Subcutaneous abdominal adipose tissue (tissue), 5 donors: ENCODE results near the gene NID1.
"Not testable (repeated sequence)": the region's sequence is repeated elsewhere in the genome, so short reads cannot be mapped to it uniquely, and the experiment has no call there.

Experiments used
- H3K27ac ChIP-seq: one replicate; pipeline ENCODE4 v1.7.0; 2013; ENCODE audit warnings: low read depth, mild to moderate bottlenecking, inconsistent platforms, low read length, moderate library complexity
- H3K27me3 ChIP-seq, 5 donors: one replicate each; pipeline ENCODE4 v1.7.0; 2013; ENCODE audit warnings: low read length in 5 of 5, inconsistent platforms in 1 of 5; ENCODE audit not compliant: control insufficient read depth in 5 of 5, insufficient read depth in 4 of 5
- H3K36me3 ChIP-seq, 5 donors: one replicate each; pipeline ENCODE4 v1.7.0; 2013; ENCODE audit warnings: low read length in 5 of 5; ENCODE audit not compliant: control insufficient read depth in 5 of 5, insufficient read depth in 5 of 5
- H3K4me1 ChIP-seq, 5 donors: one replicate each; pipeline ENCODE4 v1.7.0; 2013; ENCODE audit warnings: low read length in 5 of 5, mild to moderate bottlenecking in 3 of 5, moderate library complexity in 1 of 5; ENCODE audit not compliant: control insufficient read depth in 5 of 5, insufficient read depth in 5 of 5
- H3K4me3 ChIP-seq, 5 donors: one replicate each; pipeline ENCODE4 v1.7.0; 2013; ENCODE audit warnings: low read length in 5 of 5, low read depth in 1 of 5
- H3K9ac ChIP-seq, 5 donors: one replicate each; pipeline ENCODE4 v1.7.0; 2013; ENCODE audit warnings: low read length in 5 of 5, mild to moderate bottlenecking in 4 of 5, moderate library complexity in 3 of 5
- H3K9me3 ChIP-seq, 5 donors: one replicate each; pipeline ENCODE4 v1.7.0; 2013; ENCODE audit warnings: low read length in 5 of 5; ENCODE audit not compliant: control insufficient read depth in 5 of 5
- donor health status: healthy.
- donor health status: healthy.
- donor health status: healthy.
- donor health status: healthy.
- donor health status: healthy.

The NID1 gene

DNA sequence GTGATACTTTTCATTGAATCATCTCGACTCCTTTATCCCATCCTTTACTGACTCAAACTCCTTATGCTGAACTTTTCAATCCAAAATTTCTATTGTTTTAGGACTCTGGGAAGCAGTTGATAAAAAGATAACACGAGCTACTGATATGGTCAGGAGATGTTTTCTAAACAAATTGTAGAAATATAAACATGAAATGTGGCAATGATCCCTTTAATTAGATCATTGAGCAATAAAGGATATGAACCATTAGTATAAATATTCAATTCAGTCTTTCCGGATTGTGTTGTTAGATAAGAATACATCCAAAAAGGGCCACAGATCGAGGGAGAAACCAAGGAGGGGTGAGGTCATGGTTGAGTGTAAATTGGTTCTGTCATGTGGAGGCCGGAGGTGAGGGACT is 88.4 kb downstream of the NID1 start:
- Histone ChIP-seq H3K9ac (no peak overlapping the region), H3K9me3 (peaks cover 0 to 3% (median 0%) of the 10 kb centered on the region in 5 donors), H3K36me3 (peaks cover 31 to 72% (median 59%) of the 10 kb centered on the region in 5 donors), H3K27me3 (no peaks in the 10 kb centered on the region), H3K27ac (no peak overlapping the region), H3K4me1 (peaks cover 0 to 16% (median 10%) of the 10 kb centered on the region in 5 donors), H3K4me3 (no peak overlapping the region)

DNA sequence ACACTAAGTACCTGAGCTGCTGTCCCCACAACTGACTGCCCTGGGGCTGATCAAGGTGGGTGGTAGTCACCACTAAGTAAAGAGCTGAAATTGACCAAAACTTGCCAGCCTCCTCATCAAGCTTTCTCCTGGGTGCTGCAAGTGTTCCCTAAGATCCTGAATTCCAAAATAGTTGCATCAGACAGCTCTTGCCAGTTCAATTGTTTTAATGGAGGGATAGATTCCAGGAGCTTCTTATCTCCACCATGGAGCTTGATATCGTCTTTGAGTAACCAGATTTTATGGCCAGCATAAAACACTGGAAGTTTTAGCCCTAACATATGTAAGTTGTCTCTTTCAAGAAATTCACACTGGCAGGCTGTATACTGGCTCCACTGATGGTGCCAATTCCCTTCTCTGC is 90.3 kb downstream of the NID1 start:
- H3K27ac ChIP-seq, result no peak overlapping the region
- H3K4me1 ChIP-seq, result peaks cover 0 to 17% (median 15%) of the 10 kb centered on the region in 5 donors
- no peak overlapping the region for H3K4me3 ChIP-seq
- H3K27me3 ChIP-seq, result no peaks in the 10 kb centered on the region
- H3K9ac ChIP-seq, result no peak overlapping the region
- H3K9me3 ChIP-seq, result peaks cover 0 to 3% (median 0%) of the 10 kb centered on the region in 5 donors
- peaks cover 28 to 53% (median 41%) of the 10 kb centered on the region in 5 donors for H3K36me3 ChIP-seq

DNA sequence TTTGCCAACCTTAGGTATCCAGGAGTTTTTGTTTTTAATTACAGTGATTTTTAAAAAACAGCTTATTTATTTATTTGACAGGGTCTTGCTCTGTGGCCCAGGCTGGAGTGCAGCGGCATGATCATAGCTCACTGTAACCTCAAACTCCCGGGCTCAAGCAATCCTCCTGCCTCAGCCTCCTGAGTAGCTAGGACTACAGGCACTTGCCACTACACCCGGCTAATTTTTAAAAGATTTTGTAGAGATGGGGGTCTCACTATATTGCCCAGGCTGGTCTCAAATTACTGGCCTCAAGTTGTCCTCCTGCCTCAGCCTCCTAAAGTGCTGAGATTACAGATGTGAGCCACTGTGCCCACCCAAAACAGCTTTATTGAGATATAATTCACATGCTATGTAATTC is 92.2 kb downstream of the NID1 start:
- peak overlapping the region; percentile 91 for H3K27ac ChIP-seq
- peak overlapping the region in 3 of 5 donors; percentile 23 to 50 (median 33) for H3K9ac ChIP-seq
- H3K9me3 ChIP-seq, H3K27me3 ChIP-seq: not testable (repeated sequence)
- H3K4me3 ChIP-seq, result peak overlapping the region in 2 of 5 donors; percentile 66 to 72
- peaks cover 20 to 34% (median 21%) of the 10 kb centered on the region in 5 donors for H3K36me3 ChIP-seq
- H3K4me1 ChIP-seq, result peaks cover 0 to 17% (median 15%) of the 10 kb centered on the region in 5 donors

GRCh38 chr1:235972311-235972689 is 92.6 kb downstream of the NID1 start:
- H3K36me3 ChIP-seq, result peaks cover 16 to 30% (median 21%) of the 10 kb centered on the region in 5 donors
- H3K4me3 ChIP-seq, result peak overlapping the region; percentile 55 to 72 (median 70)
- H3K27ac ChIP-seq, result peak overlapping the region; percentile 91

DNA sequence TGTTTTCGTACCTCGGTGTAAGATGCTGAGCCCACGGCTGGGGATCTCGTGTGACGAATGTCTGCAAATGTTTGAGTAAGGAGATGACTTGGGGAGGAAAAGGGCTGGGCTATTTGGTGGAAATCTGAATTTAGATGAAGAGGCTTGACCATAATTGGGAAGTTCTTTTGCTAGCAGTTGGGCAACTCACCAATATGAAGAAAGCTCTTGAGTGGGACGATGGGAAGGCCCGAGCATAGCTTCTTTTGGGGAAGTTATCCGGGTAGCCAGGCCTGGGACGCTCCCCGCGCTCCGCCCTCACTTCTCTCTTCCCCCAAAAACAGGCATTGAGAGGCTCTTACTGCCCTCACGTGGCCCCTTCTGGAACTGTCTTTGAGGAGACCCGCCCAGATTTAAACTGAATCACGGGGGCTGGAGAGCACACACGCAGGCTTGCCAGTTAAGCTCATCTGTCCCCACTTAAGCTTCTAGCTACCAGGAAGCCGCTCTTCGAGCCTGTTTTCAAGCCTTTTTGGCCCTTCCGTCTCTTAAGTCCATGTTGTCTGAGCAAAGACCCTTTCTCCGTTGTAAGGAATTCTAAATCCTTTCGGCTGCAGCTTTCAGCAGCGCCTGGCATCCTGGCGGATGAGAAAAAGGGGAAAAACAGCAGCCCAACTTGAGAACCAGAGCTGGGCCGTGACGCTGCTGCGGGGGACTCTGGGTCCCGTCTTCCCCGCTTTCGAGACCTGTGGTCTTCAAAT is 93.1 kb downstream of the NID1 start:
- Histone ChIP-seq H3K36me3 (peaks cover 11 to 25% (median 16%) of the 10 kb centered on the region in 5 donors), H3K9me3 (no peaks in the 10 kb centered on the region), H3K27me3 (no peaks in the 10 kb centered on the region), H3K27ac (peak overlapping the region; percentile 91), H3K4me3 (peak overlapping the region; percentile 55 to 72 (median 70)), H3K9ac (peak overlapping the region; percentile 23 to 74 (median 42)), H3K4me1 (peaks cover 0 to 17% (median 15%) of the 10 kb centered on the region in 5 donors)

More at GRCh38 chr1:235972311-235972689, 92.6 kb downstream of the NID1 start:
- Histone ChIP-seq H3K9ac (peak overlapping the region; percentile 23 to 74 (median 42)), H3K9me3 (peaks cover 0 to under 1% (median 0%) of the 10 kb centered on the region in 5 donors), H3K27me3 (no peaks in the 10 kb centered on the region), H3K4me1 (peaks cover 0 to 17% (median 15%) of the 10 kb centered on the region in 5 donors)

DNA sequence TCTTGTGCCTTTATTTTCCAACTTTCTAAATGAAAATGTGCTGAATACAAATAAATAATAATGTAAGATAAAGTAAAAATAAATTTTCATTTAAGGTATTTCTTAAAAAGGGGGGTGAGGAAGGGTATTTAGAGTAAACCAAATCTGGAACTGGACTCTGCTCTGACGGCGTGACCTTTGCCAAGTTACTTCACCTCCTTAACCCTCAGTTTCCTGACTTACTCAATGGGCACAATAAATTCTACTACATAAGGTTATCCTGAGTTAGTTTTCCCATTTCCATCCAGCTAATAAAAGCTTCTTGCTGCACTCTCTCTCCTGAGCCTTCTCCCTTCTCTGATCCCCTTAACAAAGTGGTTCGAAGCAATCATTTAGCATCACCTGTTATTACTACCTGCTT is 93.9 kb downstream of the NID1 start:
- Histone ChIP-seq H3K36me3 (peaks cover 3 to 17% (median 11%) of the 10 kb centered on the region in 5 donors), H3K9me3 (no peaks in the 10 kb centered on the region), H3K27ac (peak overlapping the region; percentile 91), H3K27me3 (no peaks in the 10 kb centered on the region), H3K4me1 (peaks cover 0 to 17% (median 15%) of the 10 kb centered on the region in 5 donors), H3K4me3 (peak overlapping the region in 3 of 5 donors; percentile 36 to 72 (median 55)), H3K9ac (peak overlapping the region in 1 of 5 donors; percentile 4)

DNA sequence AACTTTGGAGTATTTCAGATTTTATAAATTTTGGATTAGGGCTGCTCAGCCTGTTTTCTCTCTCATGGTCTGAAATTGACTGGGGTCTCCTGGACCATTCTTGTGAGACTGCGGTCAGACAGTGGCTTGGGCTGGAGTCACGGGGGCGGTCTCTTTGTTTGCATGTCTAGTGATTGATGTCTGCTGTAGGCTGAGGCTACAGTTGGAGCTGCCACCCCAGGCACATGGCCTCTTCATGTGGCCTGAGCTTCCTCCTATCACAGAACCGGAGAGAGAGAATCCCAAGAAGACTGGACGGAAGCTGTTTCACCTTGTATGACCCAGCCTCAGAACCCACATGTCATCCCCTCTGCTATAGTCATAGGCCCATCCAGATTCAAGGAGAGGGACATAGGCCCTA is 96.1 kb downstream of the NID1 start:
- Histone ChIP-seq H3K4me3 (no peak overlapping the region), H3K27me3 (no peaks in the 10 kb centered on the region), H3K27ac (no peak overlapping the region), H3K9ac (no peak overlapping the region), H3K36me3 (peaks cover 0 to 4% (median 0%) of the 10 kb centered on the region in 5 donors), H3K9me3 (no peaks in the 10 kb centered on the region), H3K4me1 (peaks cover 0 to 17% (median 15%) of the 10 kb centered on the region in 5 donors)

- not testable (repeated sequence) for H3K36me3 ChIP-seq, H3K27ac ChIP-seq, H3K4me3 ChIP-seq, H3K9me3 ChIP-seq, H3K27me3 ChIP-seq, H3K9ac ChIP-seq, H3K4me1 ChIP-seq
Observed at GRCh38 chr1:235966134-235966533, 98.8 kb downstream of the NID1 start.

DNA sequence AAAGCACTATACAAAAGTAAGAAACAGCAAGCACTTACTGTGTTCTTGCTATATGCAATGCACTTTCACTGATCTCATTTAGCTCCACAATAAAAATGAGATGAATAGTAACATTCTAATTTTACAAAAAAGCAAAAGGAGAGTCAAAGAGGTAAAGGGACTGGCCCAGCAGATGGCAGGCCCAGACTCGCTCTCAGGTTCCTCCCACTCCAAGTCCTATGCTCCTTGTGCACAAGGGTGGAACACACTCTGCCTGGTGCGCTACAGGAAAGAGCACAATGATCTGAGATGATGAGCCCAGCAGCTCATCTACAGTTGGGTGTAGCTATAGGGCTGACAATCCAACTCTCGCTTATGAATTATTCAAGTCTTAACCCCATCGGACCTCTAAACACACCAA is 104.1 kb downstream of the NID1 start:
- no peaks in the 10 kb centered on the region for H3K27me3 ChIP-seq
- H3K27ac ChIP-seq, result no peak overlapping the region
- no peaks in the 10 kb centered on the region for H3K36me3 ChIP-seq
- H3K4me1 ChIP-seq, result no peaks in the 10 kb centered on the region
- no peak overlapping the region for H3K9ac ChIP-seq
- H3K4me3 ChIP-seq, result no peak overlapping the region
- no peaks in the 10 kb centered on the region for H3K9me3 ChIP-seq

GRCh38 chr1:235958021-235958420 is 106.9 kb downstream of the NID1 start:
- H3K27me3 ChIP-seq, result no peaks in the 10 kb centered on the region
- H3K27ac ChIP-seq, result no peak overlapping the region
- H3K9me3 ChIP-seq, result no peaks in the 10 kb centered on the region
- H3K9ac ChIP-seq, result no peak overlapping the region
- H3K36me3 ChIP-seq, result no peaks in the 10 kb centered on the region
- H3K4me1 ChIP-seq, result peaks cover 0 to 17% (median 7%) of the 10 kb centered on the region in 5 donors
- no peak overlapping the region for H3K4me3 ChIP-seq
